CD1c-positive myeloid dendritic cell (primary cell): ENCODE results near the gene MT2A.
A peak's percentile ranks its signal among the peaks of the same experiment; 100 is the strongest.

Experiments used
- DNase-seq: peaks from one replicate; pipeline ENCODE4 v3.0.0-alpha.2; 2016; ENCODE audit errors: extremely low spot score

MT2A gene

DNA sequence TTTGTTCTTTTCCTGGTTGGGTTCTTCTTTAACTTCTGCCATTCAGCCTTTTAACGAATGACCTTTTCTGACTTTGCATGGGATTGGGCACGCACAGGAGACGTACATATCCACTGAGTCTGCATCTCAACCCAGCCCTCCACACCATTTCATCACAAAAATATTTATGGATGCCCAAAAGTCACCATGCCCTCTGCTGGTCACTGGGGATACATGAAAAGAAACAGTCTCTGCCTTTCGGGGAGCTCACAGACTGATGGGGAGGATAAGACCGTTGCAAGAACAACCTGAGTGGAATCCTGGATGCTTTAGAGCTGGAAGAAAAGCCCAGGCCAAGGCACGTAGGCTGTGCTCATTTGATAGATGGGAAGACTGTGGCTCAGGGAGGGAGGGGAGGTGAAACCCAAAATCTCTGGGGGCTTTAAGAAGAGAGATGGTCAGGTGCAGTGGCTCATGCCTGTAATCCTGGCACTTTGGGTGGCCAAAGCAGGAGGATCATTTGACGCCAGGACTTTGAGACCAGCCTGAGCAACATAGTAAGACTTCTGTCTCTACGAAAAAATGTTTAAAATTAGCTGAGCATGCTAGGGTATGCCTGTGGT, 7.9 kb upstream of the MT2A start:
- DNase-seq, result peak; percentile 60

DNA sequence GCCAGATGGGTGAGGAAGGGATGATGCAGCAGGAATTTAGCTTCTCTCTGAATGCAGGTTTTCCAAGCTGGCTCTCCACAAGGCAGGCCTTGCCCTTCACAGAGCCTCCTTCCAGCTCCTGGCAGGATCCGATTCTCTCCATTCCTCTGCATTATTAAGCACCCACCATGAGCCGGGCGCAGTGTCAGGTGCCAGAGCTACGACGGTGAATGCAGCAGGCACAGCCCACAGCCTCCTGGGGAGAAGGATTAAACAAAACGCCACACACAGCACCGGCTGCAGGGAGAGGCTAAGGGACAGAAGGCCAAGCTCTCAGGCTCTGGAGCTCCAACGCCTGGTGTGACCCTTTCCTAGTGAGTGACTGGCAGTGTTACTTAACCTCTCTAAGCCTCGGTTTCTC, 7.1 kb upstream of the MT2A start:
- DNase-seq, result no peak

DNA sequence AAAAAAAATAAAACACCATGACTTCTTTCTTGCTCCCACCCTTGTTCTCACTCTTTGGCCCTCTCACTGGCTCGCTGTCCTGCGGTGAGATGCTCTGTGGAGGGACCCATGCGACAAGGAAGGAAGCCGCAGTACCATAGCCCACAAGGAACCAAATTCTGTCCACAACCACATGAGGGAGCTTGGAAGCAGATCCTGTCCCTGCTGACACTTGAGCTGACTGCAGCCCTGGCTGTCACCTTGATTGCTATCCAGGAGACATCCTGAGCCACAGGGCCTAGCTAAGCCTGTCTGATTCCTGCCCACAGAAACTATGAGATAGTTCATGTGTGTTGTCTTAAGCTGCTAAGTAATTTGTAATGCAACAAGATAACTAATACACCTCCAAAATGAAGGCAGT, 4.8 kb upstream of the MT2A start:
- peak; percentile 47 for DNase-seq

DNA sequence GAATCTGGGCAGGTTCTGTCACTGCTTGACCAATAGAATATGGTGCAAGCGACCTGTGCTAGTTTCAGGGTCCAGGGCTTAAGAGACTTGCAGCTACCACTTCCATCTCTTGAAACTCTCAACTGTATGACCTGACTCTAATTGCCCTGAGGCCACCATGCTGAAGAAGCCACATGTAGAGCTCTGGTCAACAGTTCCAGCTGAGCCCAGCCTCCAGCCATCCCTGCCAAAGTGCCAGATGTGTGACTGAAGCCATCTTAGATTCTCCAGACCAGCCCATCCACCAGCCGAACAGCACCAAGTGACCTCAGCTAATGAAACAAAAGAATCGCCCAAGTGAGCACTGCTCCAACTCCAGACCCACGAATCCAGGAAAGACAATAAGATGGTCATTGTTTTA, 3.4 kb upstream of the MT2A start:
- DNase-seq, result no peak

DNA sequence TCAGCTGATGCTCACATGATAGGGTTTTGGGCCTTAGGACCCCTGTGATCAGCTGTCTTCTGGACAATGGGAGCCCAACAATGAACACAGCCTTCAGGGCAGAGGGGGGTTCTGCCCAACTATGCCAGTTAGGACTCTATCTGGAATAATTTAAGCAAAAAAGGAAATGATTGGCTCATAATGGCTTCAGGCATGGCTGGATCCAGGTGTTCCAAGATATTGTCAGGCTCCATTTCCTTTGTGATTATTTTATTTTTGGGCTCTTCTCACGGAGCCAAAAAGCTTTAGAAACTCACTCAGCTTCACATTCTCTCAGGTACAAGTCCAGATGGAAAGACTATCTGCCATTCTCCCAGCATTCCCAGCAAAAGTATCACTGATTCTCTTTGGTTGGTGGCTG, 2.9 kb upstream of the MT2A start:
- DNase-seq, result no peak

DNA sequence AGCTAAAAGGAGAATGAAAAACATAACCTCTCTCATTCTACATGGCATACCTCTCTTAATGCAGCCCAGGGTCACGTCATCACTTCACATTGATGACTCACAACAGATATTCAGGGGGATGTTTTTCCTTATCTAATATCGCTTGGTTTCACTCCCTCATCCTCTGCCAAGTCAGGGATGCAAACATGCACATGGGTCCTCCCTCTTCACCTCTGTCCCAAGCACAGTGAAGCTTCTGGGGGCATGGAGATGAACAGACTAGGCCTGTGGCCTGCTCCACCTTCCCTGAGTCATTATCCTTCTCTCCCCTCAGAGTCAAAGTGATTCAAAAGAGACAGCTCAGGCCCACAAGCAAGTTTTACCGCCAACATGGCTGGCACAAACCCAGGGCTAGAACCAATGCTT, 2.3 kb upstream of the MT2A start:
- DNase-seq, result no peak

DNA sequence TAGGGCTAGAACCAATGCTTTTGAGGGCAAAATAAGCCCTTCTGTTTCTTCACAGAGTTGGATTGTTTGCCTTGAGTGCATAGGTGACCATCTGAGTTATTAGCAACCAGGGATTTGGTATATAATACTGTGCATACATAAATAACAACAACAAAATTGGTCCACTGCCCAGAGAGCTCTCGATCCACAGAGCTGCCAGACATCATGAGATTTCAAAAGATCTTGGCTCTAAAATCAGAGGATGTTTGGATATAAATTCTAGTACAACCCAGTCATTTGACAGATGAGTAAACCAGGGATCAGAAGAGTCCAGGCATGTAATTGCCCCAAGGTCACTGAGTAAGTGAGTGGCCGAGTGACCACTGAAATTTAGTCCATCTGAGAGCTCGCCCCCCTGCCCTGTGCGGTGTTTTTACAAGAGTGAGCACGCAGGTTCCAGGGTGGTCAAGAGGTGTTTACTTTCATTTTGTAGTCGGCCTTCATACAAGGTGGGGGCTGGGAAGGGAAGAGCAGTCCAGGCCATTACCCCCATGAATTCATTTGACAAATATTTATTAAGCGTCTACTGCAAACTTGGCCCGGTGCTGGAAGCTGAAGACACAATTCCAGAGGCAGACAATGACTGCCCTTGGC, 1.8 kb upstream of the MT2A start:
- no peak for DNase-seq

DNA sequence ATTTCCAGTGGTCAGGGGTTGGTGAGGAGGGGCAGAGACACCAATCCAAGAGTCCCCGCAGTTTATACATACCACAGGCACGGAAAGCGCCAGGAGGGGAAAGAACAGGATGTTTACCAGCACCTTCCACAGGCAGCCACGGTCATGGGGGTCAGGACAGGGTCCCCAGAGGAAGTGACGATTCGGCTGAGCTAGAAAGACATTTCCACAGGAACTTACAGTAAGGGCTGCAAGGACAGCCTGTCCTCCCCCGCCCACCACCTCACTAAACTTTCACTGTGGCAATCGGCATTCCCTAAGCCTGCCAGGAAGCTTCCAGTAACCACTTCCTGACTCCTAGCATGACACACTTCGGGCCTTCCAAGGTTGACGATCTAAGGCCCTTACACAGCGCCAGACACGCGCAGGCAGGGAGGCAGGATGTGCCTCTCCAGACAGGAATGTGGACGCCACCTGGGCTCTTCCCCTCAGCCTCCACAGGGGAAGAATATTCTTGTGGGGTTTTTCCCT, 1.2 kb upstream of the MT2A start:
- DNase-seq, result peak; percentile 26

DNA sequence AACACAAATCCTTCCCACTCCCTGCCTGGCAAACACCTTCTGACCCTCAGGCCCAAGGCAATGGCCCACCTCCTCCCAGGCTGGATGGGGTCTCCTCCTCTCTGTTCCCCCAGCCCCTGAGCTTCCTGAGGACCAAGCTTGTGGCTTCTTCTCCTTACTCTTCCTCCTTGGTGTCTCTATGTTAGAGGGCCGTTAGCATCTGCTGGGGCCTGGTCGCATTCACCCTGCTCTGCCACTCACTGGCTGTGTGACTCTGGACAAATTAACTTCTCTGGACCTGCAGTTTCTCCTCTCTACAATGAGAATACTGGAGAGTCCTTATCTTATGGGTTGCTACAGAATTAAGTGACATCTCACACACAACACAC, 725 bp upstream of the MT2A start:
- no peak for DNase-seq

DNA sequence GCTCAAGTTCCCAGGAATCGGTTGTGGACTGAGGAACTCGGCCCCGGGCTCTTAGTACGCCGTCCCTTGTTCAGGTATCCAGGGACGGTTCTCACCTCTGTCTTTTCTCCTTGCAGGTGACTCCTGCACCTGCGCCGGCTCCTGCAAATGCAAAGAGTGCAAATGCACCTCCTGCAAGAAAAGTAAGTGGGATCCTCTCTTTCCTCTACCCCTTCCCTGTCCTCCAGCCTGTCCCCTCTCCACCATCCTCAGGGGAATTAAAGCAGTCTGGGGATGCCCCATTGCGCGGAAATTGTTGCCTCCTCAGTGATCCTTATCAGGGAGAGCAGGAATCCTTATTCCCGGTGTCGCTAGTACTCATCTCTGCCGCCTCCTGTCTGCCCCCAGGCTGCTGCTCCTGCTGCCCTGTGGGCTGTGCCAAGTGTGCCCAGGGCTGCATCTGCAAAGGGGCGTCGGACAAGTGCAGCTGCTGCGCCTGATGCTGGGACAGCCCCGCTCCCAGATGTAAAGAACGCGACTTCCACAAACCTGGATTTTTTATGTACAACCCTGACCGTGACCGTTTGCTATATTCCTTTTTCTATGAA, 585 bp downstream of the MT2A start:
- no peak for DNase-seq

DNA sequence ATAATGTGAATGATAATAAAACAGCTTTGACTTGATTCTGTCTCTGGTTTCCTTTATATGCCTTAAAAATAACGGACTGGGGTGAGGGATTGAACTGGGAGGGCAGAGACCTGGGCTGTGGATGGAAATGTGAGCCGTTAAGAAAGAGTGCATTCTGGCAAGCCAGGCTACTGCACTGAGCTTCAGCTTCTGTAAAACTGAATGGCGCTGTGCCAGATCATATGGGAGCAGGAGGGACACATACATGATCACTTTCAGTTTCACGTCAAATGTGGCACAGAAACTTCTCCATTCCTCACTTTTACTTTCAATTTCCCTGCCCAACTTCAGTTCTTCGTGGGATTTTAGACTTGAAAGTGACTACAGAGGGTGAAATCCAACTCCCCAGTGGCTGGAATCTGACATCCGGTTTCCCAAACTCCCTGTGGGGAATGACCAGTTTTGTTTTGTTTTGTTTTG, 1.1 kb downstream of the MT2A start:
- DNase-seq, result peak; percentile 98

DNA sequence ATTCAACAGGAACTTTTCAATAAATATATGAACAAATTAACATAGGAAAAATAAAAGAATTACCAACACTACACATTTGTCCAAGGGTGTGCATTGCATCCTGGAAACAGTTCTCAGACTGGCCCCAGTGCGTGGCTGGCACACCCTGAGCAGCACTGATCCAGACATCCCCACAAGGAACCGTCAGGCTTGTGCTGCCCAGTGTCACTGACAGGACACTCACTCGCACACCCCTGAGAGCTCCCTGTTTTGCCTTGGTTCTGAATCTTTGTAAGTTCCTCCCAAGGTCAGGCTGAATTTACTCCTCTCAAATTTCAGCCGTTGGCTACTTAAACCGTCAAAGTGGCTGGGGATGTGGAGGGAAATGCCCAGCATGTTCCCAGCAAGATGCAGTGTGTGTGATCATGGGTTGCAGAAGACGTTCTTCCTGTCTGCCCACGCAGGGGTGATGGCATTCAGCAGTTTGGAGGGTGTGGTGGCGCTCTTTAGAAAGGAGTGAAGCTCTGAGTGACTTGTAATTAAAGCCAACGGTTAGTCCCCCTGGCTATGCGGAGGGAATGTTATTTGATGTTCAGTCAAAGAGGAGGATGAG, 1.7 kb downstream of the MT2A start:
- peak; percentile 93 for DNase-seq

DNA sequence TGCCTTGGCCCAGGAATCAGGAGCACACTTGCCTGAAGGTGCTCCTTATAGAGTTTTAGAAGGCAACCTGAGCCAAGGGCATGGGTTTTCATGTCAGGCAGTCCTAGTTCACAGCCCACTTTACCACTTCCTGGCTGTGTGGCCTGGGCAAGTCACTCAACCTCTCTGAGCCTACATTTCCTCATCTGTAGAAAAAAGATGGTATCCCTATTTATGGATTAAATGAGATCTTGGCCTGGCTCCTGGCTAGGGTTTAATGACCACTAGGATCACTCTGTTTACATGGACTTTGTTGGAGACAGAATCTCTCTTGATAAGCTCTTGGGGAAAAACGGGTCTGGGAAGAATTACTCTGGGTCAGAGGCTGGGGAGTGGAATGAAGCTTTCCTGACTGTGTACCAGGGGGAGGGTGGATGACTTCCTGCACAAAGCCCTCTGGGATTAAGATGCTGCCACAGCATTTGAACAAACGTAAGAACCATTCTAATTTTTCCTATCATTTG, 2.3 kb downstream of the MT2A start:
- DNase-seq, result no peak

DNA sequence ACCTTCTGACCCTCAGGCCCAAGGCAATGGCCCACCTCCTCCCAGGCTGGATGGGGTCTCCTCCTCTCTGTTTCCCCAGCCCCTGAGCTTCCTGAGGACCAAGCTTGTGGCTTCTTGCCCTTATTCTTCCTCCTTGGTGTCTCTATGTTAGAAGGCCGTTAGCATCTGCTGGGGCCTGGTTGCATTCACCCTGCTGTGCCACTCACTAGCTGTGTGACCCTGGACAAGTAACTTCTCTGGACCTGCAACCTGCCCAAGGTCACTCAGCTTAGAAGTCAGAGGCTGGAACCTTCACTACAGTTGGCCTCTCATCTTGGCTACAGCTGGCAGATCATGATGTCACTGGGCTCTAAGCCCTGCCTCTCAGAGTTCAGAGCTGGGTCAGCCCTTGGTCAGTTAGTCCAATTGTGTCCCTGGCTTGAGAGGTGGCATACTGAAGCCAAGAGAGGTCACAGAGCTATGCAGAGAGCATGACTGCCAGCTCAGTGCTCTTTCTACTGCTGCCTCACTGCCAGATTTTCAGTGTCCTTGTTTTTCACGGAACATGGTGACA, 3.0 kb downstream of the MT2A start:
- DNase-seq, result no peak

DNA sequence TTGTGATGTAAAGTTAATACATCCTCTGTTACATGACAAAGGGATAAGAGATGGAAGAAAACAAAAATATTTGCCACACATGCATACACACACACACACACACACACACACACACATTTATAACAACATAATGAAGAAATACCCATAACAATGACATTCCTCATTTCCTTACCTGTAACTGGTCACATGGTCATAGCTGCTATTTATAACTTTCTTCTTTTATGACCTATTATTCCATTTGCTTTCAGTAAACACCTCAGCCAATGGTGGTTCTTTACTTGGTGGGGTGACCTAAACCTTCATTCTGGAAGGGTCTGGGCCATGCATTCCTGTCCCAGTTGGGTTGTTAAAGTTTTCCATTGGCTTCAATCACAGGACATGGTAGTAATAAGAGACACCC, 5.3 kb downstream of the MT2A start:
- no peak for DNase-seq

DNA sequence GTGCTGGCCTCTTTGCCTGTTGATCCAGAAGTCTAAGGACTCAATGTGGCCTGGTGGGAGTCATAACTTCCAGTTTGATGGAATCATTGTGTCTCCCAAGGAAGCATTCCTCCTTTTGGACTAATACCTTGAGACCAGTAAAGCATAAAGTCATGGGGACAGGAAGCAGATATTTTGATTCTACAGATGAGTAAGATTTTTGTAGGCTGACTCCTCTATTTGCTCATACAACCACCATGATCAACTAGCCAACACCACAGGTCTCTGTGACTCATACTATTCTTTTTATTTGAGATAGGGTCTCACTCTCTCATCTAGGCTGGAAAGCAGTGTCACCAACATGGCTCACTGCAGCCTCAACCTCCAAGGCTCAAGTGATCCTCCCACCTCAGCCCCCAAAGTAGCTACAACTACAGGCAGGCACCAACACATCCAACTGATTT, 6.2 kb downstream of the MT2A start:
- DNase-seq, result no peak

DNA sequence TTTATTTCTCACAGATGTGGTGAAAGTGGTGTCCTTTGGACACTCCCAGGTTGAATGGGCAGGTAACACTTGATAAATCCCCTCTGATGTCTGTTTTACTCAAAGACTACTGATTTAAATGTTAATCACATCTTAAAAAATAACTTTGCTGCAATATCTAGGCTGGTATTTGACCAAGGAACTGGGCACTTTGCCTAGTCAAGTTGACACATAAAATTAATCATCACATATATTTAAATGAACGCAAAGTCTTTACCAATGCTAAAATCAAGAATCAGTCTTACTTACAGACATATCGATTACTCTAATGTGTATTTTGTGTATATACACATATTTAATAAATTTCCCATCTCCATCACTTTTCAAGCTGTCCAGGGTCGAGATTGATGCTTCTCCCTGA, 7.0 kb downstream of the MT2A start:
- no peak for DNase-seq

DNA sequence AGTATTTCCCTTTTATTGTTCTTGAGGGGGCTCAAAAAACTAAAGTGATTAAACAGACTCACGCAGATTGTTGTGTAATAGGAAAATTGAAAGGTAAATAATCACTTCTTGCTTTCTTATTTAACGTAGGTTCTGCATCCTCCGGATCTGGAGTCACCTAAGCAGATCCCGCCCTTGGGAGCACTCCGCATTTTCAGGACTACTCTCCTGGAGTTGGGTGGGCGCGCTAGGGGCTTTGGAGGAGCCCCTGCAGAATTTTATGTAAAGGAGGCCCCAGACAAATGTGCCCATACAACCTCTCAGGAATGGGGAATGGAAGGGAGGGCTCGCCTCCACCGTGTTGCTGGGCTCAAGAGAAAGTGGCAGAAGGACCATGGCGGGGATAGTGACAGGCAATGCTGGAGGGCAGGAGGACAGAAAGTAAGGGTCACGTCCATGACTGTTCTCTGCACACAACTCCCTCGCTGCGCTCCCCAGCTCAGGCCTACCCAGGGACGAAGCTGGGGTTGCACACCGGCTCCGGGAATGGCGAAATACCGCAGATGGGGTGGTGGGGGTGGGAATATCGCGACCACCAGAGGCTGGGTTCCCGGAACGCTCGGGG, 8.3 kb downstream of the MT2A start:
- DNase-seq, result no peak

DNA sequence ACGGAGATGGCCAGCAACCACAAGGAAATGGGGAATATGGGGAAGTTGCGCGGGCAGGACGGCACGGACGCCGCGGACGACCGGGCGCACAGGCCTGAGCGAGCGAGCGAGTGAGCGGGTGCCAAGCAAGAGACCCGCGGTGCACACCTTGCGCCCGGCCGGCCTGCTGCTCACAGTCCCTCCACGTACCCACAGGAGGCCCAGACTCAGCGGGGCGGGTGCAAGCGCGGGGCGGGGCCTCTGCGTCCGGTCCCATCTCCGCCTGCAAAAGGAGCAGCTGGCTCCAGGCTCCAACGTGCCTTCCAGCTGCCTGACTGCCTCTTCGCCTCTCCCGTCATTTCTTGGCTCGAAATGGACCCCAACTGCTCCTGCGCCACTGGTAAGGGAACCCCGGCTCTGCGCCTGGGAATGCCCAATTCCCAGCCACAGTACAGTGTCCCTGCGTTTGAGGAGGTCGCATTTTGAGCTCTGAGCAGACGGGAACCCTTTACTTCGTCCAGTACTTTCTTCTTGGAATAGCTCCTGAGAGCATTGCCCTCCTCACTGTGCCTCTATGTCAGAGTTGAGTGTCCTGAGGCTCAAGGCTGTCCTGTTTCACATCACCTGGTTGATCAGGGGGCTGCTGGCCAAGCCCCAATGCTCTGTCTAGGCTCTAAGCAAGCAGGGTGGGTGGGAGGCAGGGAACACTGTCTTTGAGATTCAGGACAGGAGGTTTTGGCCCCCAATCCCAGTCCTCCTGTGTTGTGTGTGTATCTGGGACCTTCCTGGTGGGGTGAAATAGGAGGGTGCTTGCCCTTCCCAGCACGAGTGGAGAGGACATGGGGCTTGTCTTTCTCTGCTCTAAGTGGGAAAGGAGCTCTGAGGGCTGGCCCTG, 9.1 kb downstream of the MT2A start:
- peak; percentile 39 for DNase-seq

DNA sequence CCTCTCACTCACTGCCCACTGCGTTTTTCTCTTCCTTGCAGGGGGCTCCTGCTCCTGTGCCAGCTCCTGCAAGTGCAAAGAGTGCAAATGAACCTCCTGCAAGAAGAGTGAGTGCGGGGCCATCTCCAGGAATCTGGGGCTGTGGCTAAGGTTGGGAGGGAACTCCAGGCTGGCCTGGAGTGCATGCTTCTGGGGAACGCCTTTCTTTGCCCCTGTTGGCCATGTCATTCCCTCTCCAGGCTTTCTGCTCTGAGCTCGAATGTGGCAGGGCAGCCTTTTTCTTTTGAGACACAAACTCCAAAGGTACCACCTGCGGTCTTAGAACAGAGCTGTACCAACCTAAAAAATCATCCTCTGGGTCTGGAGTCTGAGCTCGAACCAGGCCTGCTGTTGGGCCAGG, 9.8 kb downstream of the MT2A start:
- DNase-seq, result no peak

DNA sequence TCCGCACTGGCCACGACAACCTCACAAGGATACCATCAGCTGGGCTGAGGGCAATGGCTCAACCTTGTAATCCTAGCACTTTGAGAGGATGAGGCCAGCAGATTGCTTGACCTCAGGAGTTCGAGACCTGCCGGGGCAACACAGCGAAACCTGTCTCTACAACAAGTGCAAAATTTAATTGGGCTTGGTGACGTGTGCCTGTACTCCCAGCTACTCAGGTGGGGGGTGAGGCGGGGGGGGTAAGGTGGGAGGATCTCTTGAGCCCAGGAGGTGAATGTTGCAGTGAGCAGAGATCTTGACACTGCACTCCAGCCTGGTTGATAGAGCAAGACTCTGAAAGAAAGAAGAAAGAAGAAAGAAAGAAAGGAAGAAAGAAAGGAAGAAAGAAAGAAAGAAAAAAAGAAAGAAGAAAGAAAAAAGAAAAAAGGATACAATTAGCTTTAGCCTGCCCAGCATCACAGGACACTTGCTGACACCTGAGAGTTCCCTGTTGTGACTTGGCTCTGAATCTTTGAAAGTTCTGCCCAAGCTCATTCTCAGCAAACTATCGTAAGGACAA, 12.0 kb downstream of the MT2A start:
- DNase-seq, result no peak
